Common myeloid progenitor, CD34-positive (primary cell): Measurements from ENCODE around the gene RAB15.

ENCODE experiments used
- CTCF ChIA-PET: fragments of 350-600 bp; sonication (Branson Sonifier 250); formaldehyde crosslinking; loops from one replicate; lab custom pipeline; 2021; ENCODE audit warnings: antibody characterized with exemption; lab: Charles Lee
- POLR2A ChIA-PET: fragments of 350-600 bp; sonication (Branson Sonifier 250); formaldehyde crosslinking; loops from one replicate; lab custom pipeline; 2021; ENCODE audit warnings: antibody characterized with exemption; lab: Charles Lee
- DNase-seq, 3 donors: peaks; one replicate each; pipeline versions ENCODE4 v3.0.0 to v3.0.0-alpha.2; 2013
- H3K27ac ChIP-seq, 2 experiments: 1 replicate in 1 of 2; 2 replicates in 1 of 2; pipeline ENCODE4 v1.7.0; 2013; ENCODE audit warnings: inconsistent platforms in 2 of 2, low read length in 2 of 2, mild to moderate bottlenecking in 2 of 2, low read depth in 1 of 2, moderate library complexity in 1 of 2; ENCODE audit not compliant: severe bottlenecking in 2 of 2, insufficient read depth in 1 of 2, poor library complexity in 1 of 2
- H3K27me3 ChIP-seq, 5 experiments: replicated peaks in 2 of 5; 1 replicate in 3 of 5; 2 replicates in 2 of 5; pipeline versions ENCODE4 v1.6.1 to v1.7.0; 2013; ENCODE audit warnings: low read length in 4 of 5, mild to moderate bottlenecking in 2 of 5, moderate library complexity in 2 of 5, inconsistent platforms in 1 of 5; ENCODE audit not compliant: insufficient read depth in 5 of 5, control insufficient read depth in 4 of 5
- H3K36me3 ChIP-seq, 4 experiments: 1 replicate in 2 of 4; 2 replicates in 2 of 4; pipeline versions ENCODE4 v1.6.1 to v1.7.0; 2013; ENCODE audit warnings: low read length in 3 of 4, control low read depth in 1 of 4, mild to moderate bottlenecking in 1 of 4; ENCODE audit not compliant: control insufficient read depth in 4 of 4, insufficient read depth in 4 of 4
- H3K4me1 ChIP-seq, 4 experiments: 1 replicate in 3 of 4; 2 replicates in 1 of 4; pipeline versions ENCODE4 v1.6.1 to v1.7.1; 2013; ENCODE audit warnings: low read length in 3 of 4, mild to moderate bottlenecking in 3 of 4, control low read depth in 1 of 4, inconsistent platforms in 1 of 4, moderate library complexity in 1 of 4; ENCODE audit not compliant: control insufficient read depth in 4 of 4, insufficient read depth in 4 of 4; ENCODE audit errors: control extremely low read depth in 1 of 4
- H3K4me3 ChIP-seq, 7 experiments: 1 replicate in 4 of 7; 2 replicates in 3 of 7; pipeline versions ENCODE4 v1.5.1 to v1.7.0; 2013; ENCODE audit warnings: mild to moderate bottlenecking in 7 of 7, low read length in 6 of 7, moderate library complexity in 6 of 7, inconsistent platforms in 2 of 7, low read depth in 2 of 7, control low read depth in 1 of 7; ENCODE audit not compliant: insufficient read depth in 4 of 7, control insufficient read depth in 1 of 7; ENCODE audit errors: extremely low read depth in 1 of 7
- H3K9me3 ChIP-seq, 5 experiments: 1 replicate in 4 of 5; 2 replicates in 1 of 5; pipeline versions ENCODE4 v1.6.1 to v1.7.1; 2013; ENCODE audit warnings: low read length in 4 of 5, mild to moderate bottlenecking in 2 of 5, inconsistent platforms in 1 of 5, low read depth in 1 of 5, moderate library complexity in 1 of 5; ENCODE audit not compliant: control insufficient read depth in 4 of 5, insufficient read depth in 2 of 5; ENCODE audit errors: control extremely low read depth in 1 of 5
- WGBS: methylation state at CpG from one replicate; pipeline ENCODE4 v1.1.5; 2013; ENCODE audit not compliant: insufficient coverage; 5-methylcytosine and 5-hydroxymethylcytosine counted together

RAB15 gene

DNA sequence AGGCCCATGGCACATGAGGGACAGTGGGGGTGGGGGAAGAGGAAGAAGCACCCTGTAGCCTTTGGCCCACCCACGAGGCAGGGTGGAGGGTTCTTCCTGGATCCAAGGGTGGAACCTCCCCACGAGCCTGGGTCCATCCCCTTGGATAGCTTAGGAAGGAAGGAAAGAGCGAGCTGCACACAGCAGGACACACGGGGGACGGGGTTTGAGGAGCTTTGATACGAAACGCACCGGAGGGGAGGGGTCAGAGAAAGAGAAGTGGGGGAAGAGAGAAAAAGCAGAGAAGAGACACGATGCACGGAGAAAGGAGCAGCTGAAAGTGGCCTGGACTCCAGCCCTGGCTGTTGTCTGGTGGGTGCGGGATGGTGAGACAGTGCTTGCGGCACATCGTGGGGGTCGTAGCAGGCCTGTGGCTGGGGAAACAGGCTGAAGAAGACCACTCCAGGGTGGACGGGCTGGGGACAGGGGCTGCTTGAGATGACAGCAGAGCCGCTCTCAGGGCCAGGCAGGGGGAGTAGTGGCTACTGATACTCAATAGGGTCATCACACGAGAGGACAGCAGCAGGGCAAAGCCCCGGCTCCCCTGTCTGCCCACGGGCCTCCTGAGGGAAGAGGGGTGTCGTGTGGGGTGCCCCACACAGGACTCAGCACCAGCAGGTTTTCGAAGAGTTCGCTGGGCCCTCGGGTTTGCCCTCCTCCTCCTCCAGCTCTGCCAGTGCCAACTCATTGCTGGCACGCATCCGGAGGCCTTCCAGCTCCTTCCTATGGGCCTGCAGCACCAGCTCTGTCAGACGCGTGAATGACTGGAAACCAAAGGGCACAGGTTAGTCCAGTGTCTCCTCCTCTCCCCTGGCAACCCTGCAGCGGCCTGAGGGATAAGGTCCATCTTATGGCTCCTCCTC, 24.2 kb downstream of the RAB15 start:
- Histone ChIP-seq H3K4me1 (peaks cover 4 to 19% (median 15%) of the 10 kb centered on the region in 4 experiments), H3K4me3 (no peak overlapping the region), H3K27ac (no peak overlapping the region), H3K27me3 (no peaks in the 10 kb centered on the region), H3K36me3 (peaks cover 0 to 32% (median 14%) of the 10 kb centered on the region in 4 experiments), H3K9me3 (no peaks in the 10 kb centered on the region)
- DNase-seq: no peak
- 95% methylated on average over 23 of the region's 28 CpGs for WGBS
- ChIA-PET POLR2A (interaction anchor here (0.6 kb wide), 1 partner anchor 465 kb away, joined by 3 read pairs; no protein-coding TSS in a partner anchor), CTCF (interaction anchor here (0.7 to 1.8 kb wide), 3 partner anchors 14 to 146 kb away, joined by 3 to 6 read pairs (median 4); no protein-coding TSS in a partner anchor)

DNA sequence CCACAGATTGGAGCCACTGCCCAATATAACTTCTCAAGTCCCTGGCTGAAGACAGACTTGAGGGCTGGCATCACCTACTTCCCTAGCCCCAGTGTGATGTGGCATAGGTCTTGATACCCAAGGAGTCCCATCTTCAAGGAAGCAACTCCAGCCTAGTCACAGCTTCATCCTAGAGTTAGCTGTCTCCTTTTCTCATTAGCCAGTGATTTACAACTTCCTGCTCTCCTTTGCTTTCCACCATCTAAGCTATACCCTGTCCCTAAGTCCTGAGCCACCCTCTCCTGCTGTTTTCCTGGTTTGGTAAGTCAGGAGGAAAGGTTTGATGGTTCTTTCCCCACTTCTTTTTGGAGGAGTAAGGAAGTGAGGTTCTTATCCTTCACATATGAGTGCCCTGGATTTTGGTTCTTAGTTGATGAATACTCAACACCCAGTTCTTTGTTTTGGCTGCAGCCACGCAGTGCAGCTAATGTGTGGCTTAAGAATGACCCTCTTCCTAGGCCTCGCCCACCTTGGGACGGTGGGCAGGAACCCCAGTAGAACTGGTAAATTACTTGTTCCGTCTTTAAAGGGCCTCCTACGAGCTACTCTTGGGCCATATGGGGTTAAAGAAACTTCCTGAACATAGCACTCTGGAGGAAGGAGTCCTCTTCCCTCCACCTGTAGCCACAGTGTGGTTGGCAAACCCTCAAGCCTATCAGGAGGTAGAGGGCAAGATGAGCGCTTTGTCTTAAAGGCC, 25.7 kb downstream of the RAB15 start:
- Histone ChIP-seq H3K4me1 (peaks cover 4 to 21% (median 15%) of the 10 kb centered on the region in 4 experiments), H3K27ac (no peak overlapping the region), H3K4me3 (no peak overlapping the region), H3K36me3 (peaks cover 0 to 31% (median 16%) of the 10 kb centered on the region in 4 experiments), H3K27me3 (no peaks in the 10 kb centered on the region), H3K9me3 (no peaks in the 10 kb centered on the region)
- no peak for DNase-seq
- POLR2A ChIA-PET: no interaction called here
- WGBS: 96% methylated on average over 5 of the region's 6 CpGs
- CTCF ChIA-PET: no interaction called here

DNA sequence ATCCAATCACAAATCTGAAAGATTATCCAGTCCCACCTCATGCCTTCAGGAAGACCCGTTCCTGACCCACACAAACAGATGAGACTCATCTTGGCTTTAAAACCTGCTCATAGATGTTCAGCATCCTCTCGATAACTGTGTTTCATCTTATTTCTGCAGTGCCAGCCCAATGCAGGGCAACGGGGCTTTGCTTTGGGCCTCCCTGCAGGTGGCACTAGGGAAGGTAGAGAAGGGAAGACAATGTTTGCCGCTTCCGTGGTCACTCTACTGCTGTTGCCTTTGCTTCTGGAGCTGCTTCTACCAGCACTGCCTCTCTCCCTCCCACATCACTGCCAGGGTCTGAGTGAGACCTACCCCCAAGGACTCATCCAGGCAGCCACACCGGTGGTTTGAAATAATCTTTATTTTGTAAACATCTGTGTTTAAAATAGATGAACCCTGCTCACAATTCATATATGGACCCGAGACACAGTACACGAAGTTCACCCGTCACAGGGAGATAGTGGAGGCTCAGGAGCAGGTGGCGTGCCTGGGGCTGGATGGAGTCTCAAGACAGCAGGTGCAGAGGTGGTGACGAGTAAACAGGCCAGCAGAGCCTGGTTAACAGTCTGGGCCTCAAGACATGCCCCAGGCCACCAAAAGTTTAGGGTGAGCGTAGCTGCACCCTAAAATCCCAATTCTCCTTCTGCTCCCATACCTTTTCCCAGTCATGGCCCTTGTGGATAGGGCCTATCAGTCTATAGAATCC, 26.5 kb downstream of the RAB15 start:
- Histone ChIP-seq H3K27me3 (no peaks in the 10 kb centered on the region), H3K4me1 (peaks cover 4 to 21% (median 15%) of the 10 kb centered on the region in 4 experiments), H3K36me3 (peaks cover 0 to 29% (median 17%) of the 10 kb centered on the region in 4 experiments), H3K9me3 (no peaks in the 10 kb centered on the region), H3K4me3 (no peak overlapping the region), H3K27ac (no peak overlapping the region)
- 98% methylated on average over 6 of the region's 12 CpGs for WGBS
- POLR2A ChIA-PET: no interaction called here
- CTCF ChIA-PET: no interaction called here
- DNase-seq: no peak

DNA sequence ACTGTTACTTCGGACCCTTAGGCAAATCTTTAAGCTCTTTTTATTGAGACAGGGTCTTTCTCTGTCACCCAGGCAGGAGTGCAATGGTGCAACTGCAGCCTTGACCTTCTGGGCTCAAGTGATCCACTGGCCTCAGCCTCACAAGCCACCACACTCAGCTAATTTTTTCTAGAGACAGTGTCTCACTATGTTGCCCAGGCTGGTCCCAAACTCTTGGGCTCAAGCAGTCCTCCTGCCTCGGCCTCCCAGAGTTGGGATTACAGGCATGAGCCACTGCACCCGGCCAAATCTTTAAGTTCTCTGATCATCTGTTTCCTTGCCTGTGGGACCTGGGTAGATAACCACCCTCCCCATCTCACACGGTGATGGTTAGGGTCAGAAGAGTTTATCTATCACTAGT, 27.3 kb downstream of the RAB15 start:
- no peaks in the 10 kb centered on the region for H3K27me3 ChIP-seq
- H3K27ac ChIP-seq: no peak overlapping the region
- no peak for DNase-seq
- peaks cover 4 to 21% (median 15%) of the 10 kb centered on the region in 4 experiments for H3K4me1 ChIP-seq
- WGBS: 100% methylated on average over 2 of the region's 4 CpGs
- no peak overlapping the region for H3K4me3 ChIP-seq
- H3K36me3 ChIP-seq: peaks cover 0 to 27% (median 17%) of the 10 kb centered on the region in 4 experiments
- ChIA-PET CTCF (interaction anchor here (1.0 to 1.1 kb wide), 2 partner anchors 14 to 24 kb away, joined by 3 read pairs; no protein-coding TSS in a partner anchor), POLR2A (no interaction called here)
- H3K9me3 ChIP-seq: no peaks in the 10 kb centered on the region

DNA sequence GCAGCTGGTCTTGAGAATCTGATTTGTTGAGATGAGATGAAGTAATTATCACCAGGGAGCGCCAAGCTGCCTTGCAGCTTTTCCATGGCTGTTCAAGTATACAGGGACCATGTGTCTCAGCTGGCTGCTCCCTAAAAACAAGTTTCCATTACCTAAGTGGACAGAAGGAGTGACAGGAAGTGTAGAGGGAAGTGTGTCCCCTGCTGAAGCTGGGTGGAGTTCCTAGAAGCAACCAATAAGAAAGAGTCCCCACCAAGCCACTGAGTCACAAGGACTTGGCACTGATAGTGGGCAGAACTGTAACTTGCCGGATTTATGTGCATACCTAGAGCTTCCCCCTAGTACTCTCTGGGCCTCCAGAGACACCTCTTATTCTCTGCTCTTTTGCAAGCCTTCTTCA, 28.1 kb downstream of the RAB15 start:
- H3K4me3 ChIP-seq: no peak overlapping the region
- 95% methylated on average over 2 of the region's 2 CpGs for WGBS
- peaks cover 0 to 32% (median 22%) of the 10 kb centered on the region in 4 experiments for H3K36me3 ChIP-seq
- H3K27ac ChIP-seq: no peak overlapping the region
- ChIA-PET CTCF (interaction anchor here (1.0 to 1.9 kb wide), 6 partner anchors 13 to 53 kb away, joined by 3 to 5 read pairs (median 3); no protein-coding TSS in a partner anchor), POLR2A (no interaction called here)
- DNase-seq: no peak
- H3K9me3 ChIP-seq: no peaks in the 10 kb centered on the region
- peaks cover 4 to 21% (median 15%) of the 10 kb centered on the region in 4 experiments for H3K4me1 ChIP-seq
- no peaks in the 10 kb centered on the region for H3K27me3 ChIP-seq

DNA sequence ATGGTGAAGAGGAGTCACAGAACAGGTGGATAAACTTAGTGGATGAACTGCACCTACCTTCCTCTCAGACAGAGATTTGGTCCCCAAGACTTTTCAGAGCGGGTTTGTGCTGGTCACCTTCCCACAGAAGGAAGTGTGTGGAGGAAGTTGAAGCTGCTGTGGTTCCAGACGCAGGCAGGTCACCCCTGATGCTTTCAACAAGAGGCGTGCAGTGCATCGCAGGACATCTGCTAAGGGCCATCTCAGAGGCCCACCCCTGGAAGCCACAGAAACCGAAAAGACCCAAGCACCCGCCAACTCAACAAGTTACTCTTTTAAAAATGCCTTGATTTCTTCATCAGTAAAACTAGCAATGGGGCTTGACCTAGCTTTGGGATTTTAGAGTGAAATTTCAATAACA, 28.6 kb downstream of the RAB15 start:
- DNase-seq: peak in 2 of 3 donors; percentile 75 to 77
- POLR2A ChIA-PET: no interaction called here
- H3K27me3 ChIP-seq: no peaks in the 10 kb centered on the region
- H3K4me3 ChIP-seq: no peak overlapping the region
- CTCF ChIA-PET: interaction anchor here (1.0 to 1.9 kb wide), 5 partner anchors 16 to 53 kb away, joined by 3 to 5 read pairs (median 3); no protein-coding TSS in a partner anchor
- H3K9me3 ChIP-seq: no peaks in the 10 kb centered on the region
- no peak overlapping the region for H3K27ac ChIP-seq
- H3K36me3 ChIP-seq: peaks cover 0 to 33% (median 25%) of the 10 kb centered on the region in 4 experiments
- H3K4me1 ChIP-seq: peaks cover 4 to 21% (median 15%) of the 10 kb centered on the region in 4 experiments
- 0% methylated on average over 4 of the region's 6 CpGs for WGBS
